Measurements from ENCODE around the gene LAMA5. TPM values are rescaled to one million over a fixed set of nuclear protein-coding genes. Genes with fewer than 3 reads are reported as not detected.

Gene LAMA5
- total RNA-seq, 4 donors from 2014 or later = 14.1 to 131 (median 34.5) TPM

DNA sequence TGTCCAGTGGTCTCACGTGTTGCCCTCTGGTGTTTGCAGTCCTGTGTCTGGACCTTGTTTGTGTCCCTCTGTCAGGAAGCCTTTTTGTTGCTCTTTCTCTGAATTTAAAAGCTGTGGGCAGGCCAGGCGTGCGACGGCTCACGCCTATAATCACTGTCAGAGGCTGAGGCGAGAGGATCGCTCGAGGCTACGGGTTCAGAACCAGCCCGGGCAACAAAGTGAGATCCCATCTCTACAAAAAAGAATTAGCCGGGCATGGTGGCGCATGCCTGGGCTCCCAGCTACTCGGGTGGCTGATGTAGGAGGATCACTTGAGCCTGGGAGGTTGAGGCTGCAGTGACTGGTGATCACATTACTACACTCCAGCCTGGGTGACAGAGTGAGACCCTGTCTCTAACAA lies 100.3 kb downstream of the LAMA5 start:
- TF ChIP-seq, protein P1, sequence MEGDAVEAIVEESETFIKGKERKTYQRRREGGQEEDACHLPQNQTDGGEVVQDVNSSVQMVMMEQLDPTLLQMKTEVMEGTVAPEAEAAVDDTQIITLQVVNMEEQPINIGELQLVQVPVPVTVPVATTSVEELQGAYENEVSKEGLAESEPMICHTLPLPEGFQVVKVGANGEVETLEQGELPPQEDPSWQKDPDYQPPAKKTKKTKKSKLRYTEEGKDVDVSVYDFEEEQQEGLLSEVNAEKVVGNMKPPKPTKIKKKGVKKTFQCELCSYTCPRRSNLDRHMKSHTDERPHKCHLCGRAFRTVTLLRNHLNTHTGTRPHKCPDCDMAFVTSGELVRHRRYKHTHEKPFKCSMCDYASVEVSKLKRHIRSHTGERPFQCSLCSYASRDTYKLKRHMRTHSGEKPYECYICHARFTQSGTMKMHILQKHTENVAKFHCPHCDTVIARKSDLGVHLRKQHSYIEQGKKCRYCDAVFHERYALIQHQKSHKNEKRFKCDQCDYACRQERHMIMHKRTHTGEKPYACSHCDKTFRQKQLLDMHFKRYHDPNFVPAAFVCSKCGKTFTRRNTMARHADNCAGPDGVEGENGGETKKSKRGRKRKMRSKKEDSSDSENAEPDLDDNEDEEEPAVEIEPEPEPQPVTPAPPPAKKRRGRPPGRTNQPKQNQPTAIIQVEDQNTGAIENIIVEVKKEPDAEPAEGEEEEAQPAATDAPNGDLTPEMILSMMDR (IDR thresholded peaks at IDR 0.05; ENCODE audit: low read depth) = no peak

GRCh38 chr20:62266340-62266739 lies 100.8 kb downstream of the LAMA5 start:
- TF ChIP-seq, protein P1 (IDR thresholded peaks at IDR 0.05; ENCODE audit: low read depth) = no peak

GRCh38 chr20:62265365-62265764 lies 101.7 kb downstream of the LAMA5 start:
- TF ChIP-seq, protein P1 (IDR thresholded peaks at IDR 0.05; ENCODE audit: low read depth) = no peak

- TF ChIP-seq, protein P1 (IDR thresholded peaks at IDR 0.05; ENCODE audit: low read depth) = no peak
Observed at GRCh38 chr20:62263396-62263795, 103.7 kb downstream of the LAMA5 start.

DNA sequence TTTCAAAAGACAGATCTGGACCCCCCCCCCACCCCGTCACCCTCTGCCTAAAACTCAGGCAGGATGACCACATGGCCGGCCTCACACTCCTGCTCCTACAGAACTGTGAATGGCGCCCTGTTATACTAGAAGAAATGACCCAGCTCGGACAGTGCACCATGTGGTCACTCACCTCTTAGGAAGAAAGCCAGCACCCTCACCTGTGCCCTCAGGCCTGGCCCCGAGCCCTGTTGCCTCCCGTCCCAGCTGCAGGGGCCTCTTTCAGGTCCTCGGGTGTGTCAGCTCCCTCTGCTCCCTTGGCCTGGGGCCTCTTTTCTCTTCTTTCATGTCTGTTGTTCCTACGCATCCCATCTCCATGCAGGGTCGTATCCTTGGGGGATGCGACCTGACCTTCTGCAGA lies 105.0 kb downstream of the LAMA5 start:
- TF ChIP-seq, protein P1 (IDR thresholded peaks at IDR 0.05; ENCODE audit: low read depth) = no peak

DNA sequence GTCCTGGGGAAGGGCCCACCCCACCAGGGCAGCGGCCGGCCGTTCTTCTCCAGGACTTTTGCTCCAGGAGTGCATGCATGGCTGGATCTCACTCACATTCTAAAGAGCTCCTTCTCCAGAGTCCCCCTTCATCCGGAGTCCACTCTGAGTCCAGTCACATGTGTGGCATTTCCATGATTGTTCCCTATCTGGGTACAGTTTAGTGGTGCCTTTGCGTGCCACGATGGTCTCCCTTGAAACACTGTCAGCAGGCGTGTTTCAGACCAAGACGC lies 107.9 kb downstream of the LAMA5 start:
- TF ChIP-seq, protein P1 (IDR thresholded peaks at IDR 0.05; ENCODE audit: low read depth) = no peak

Other genes with a start within 250 kb of the LAMA5 start
- 10 to 100 TPM; 18.3 to 33.0 (median 20.1) TPM for gene LSM14B, start 244.8 kb downstream of the LAMA5 start, total RNA-seq
- gene PSMA7, start 223.9 kb downstream of the LAMA5 start, total RNA-seq = 100 to 1,000 TPM; 299 to 630 (median 399) TPM
- gene SS18L1, start 223.5 kb downstream of the LAMA5 start, total RNA-seq = 10 to 100 TPM; 10.3 to 18.3 (median 12.9) TPM
- gene MTG2, start 184.3 kb downstream of the LAMA5 start, total RNA-seq = 10 to 100 TPM; 17.0 to 26.1 (median 22.6) TPM
- not detected for gene HRH3, start 147.0 kb downstream of the LAMA5 start, total RNA-seq
- 10 to 100 TPM; 25.3 to 43.1 (median 27.6) TPM for gene OSBPL2, start 128.8 kb downstream of the LAMA5 start, total RNA-seq
- 100 to 1,000 TPM in 2 of 4 donors, 10 to 100 TPM in 2; 78.5 to 141 (median 101) TPM for gene ADRM1, start 64.3 kb downstream of the LAMA5 start, total RNA-seq
- gene RPS21, start 19.8 kb upstream of the LAMA5 start, total RNA-seq = 1,000 to 10,000 TPM; 1,888 to 3,001 (median 2,521) TPM
- 1 to 10 TPM; 1.1 to 2.4 (median 1.7) TPM for gene CABLES2, start 40.0 kb upstream of the LAMA5 start, total RNA-seq
- gene RBBP8NL, start 60.2 kb upstream of the LAMA5 start, total RNA-seq = not detected
- gene GATA5, start 108.7 kb upstream of the LAMA5 start, total RNA-seq = not detected

All from subcutaneous adipose tissue (tissue), 4 donors.